CD4-positive, alpha-beta T cell treated with Interleukin-10 for 1 hour (primary cell): ENCODE data around the gene ELF2.
"Not testable (repeated sequence)": the region's sequence is repeated elsewhere in the genome, so short reads cannot be mapped to it uniquely, and the experiment has no call there.

Experiments
- DNase-seq: peaks from one replicate; pipeline ENCODE4 v3.0.0-alpha.2; 2020

ELF2 gene

DNA sequence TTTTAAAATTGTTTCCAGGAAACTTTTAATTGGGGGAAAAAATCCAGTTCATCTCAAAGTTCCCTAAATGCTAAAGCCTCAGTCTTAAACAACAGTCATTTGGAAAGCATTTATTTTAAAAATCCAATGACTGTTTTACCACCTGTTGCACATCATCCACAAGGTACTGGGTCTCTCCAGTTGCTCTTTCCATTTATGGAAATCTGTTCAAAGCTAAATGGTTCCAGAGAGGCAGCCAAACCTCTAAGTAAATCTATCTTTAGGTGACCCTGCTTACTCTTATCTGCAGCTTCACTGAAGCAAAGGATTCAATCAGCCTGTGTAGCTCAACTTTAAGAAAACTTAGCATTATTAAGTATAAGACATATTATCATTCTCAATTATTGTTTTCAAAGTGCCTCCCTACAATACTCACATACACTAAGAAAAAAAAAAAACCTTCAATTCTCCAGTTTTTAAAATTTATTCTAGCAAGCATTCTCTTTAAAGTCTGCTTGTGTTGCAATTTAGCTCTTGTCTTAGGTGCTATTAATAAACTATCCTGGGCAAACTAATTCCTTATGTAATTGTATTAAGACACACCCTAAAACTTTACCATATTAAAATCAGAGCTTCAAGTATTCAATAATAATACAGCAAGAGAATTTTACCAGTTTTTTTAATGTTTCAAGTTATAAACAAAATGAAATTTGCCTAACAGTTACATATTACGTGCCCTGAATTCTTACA lies 100.8 kb downstream of the ELF2 start:
- no peak for DNase-seq

DNA sequence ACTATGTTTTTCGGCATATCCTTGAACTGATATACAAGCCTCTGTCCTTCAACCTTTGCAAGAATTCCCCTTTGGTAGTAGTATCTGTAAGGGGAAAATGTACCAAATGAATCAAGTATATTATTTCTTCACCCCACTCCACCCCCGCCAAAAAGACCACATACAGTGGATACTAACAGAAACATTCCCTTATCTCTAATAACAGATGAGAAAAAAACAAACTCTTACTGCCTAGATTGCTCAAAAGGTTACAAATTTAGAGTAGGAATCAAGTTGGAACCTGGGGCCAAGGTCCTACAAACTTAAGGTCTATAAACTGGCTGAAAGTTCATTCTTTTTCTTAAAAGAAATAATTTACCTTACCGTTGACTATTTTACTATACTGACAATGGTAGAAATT lies 116.4 kb downstream of the ELF2 start:
- no peak for DNase-seq

GRCh38 chr4:139059026-139059425 lies 118.0 kb downstream of the ELF2 start:
- DNase-seq = not testable (repeated sequence)

DNA sequence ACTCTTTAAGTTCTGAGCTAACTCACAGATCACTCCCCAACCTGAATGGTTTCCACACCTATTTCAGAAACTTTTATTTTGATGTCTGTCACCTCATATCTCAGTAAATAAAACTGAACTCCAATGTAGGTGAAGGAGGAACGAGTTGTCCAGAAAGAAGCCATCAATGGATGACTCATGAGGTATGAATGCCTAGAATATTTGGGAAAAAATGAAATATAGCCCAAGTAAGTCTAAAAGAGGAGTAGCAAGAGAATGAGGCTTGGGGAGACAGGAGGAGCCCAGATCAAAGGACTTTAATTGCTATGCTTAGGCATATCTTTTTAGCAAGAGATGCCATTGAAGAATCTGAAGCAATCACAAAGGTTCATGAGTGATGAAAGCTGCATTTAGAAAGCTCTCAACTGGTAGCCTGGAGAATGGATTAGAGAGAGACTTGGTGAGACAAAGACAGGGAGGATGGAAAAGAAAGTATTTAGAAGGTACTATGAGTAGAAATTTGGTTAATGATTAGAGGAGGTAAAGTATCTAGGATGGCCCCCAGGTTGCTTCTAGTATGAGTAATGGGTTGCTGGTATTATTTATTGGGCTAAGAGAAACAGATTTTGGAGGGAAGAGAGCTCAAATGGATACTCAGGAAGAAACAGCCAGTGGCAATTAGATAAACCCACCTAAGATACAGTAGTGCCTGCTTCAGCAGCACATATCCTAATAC lies 122.1 kb downstream of the ELF2 start:
- DNase-seq = no peak

DNA sequence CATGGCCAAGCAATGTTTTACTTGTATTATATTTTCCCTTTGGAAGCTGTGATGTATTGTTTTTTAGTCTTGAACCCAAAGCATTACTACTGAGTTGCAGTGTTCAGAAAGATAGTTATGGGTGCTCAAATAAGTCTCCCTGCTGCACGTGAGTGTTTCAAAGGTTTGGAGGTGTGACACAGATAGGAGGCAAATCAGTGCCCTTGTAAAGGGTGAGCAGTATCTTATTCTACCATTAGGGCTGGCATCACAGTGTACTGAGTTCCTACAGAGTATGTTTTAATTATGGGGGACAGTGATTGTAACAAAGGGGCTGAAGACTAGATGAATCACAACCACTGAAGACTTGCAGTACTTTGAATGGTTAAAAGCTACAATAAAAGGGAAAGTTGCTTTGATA lies 123.1 kb downstream of the ELF2 start:
- DNase-seq = no peak

DNA sequence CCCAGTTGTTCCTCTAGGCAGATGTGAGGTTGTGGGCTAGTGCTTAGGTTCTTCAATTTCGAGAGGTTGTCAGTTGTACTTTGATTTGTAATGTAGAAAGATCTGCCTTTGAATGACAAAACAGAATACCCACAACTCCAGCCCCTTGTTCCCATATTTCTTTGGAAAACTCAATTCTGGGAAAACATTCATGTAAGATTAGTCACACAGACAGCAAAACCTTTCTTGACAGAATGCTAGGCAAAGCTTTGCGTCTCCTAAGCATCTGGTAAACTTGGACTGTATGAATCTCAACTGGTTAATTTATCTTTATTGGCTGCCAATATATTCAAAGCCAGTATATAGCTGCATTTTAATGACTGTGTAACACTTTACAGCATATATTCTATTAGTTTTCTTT lies 126.6 kb downstream of the ELF2 start:
- no peak for DNase-seq

- no peak for DNase-seq
Observed at GRCh38 chr4:139048026-139048425, 129.0 kb downstream of the ELF2 start.

GRCh38 chr4:139044291-139044690 lies 132.7 kb downstream of the ELF2 start:
- no peak for DNase-seq

DNA sequence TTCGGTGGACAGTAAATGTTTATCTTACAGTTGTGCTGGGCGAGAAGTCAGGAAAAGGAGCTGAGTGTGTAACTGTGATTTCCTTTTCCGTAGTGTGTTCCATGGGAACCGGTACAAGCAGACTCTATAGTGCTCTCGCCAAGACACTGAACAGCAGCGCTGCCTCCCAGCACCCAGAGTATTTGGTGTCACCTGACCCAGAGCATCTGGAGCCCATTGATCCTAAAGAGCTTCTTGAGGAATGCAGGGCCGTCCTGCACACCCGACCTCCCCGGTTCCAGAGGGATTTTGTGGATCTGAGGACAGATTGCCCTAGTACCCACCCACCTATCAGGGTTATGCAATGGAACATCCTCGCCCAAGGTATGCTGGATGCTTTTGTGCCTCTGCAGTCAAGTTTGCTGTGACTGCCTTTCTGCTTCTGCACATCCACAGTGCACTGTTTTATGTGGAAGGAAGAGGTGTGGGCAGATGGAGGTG lies 134.0 kb downstream of the ELF2 start:
- no peak for DNase-seq

GRCh38 chr4:139038874-139039443 lies 138.1 kb downstream of the ELF2 start:
- no peak for DNase-seq

DNA sequence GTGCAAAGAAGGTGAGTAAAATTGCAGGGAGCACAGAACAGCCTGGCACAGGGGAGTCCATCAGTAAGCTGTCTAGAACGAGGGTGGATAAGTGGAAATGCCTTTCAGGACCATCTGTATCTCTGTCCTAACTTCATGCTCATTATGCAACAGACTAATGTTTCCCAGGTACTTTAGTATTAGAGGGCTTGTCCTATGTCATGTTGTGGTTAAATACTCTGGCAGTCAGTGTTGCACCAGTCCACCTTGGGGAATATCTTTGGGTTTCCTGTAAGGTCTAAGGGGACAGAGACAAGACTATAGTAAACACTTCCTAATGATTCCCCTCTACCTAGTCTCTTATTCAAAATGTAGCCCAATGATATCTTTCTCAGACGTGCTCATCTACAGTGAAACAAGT lies 140.1 kb downstream of the ELF2 start:
- no peak for DNase-seq

DNA sequence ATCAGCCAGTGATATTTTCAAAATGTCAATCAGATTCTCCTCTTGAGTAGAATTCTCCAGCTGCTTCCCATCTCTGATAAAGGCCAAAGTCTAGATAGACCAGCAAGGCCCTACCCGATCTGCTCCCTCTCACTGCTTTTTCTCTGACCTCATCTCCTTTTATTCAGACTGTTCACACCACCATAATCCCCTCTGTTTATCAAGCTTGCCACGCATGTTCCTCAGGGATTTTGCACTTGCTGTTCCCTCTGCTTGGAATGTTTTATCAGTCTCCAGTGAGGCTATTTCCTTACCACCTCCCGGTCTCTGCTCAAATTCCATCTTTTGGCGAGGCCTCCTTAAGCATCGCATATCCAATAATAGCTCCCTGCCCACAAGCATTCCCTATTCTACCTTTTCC lies 141.4 kb downstream of the ELF2 start:
- DNase-seq = no peak

DNA sequence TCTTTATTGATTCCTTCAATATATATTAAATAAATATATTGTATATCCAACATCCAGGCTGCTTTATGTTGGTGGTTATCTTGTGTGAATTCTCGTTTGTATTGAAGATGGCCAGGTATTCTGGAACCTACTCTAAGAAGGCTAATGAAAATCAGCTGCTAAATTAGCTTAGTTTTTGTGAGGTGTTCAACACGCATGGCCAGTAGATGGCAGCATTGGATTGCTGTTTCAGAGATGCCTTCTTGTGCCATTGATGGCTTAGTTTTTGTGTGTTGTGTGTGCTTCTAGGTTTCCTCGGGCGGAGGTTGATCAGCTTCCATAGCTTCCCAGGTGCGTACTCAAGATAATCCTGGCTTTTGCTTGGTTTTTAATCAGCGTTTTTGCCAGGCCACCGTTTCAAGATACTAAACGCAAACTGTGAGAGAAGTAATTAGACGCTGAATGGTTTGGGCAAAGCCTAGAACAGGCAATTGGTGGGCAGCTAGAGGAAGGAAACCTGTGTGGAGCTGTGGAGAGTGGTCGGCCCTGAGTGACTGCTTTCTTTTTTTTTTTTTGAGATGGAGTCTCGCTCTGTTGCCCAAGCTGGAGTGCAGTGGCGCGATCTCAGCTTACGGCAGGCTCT lies 146.3 kb downstream of the ELF2 start:
- peak; percentile 85 for DNase-seq

GRCh38 chr4:139029866-139030363 lies 147.1 kb downstream of the ELF2 start:
- not testable (repeated sequence) for DNase-seq

DNA sequence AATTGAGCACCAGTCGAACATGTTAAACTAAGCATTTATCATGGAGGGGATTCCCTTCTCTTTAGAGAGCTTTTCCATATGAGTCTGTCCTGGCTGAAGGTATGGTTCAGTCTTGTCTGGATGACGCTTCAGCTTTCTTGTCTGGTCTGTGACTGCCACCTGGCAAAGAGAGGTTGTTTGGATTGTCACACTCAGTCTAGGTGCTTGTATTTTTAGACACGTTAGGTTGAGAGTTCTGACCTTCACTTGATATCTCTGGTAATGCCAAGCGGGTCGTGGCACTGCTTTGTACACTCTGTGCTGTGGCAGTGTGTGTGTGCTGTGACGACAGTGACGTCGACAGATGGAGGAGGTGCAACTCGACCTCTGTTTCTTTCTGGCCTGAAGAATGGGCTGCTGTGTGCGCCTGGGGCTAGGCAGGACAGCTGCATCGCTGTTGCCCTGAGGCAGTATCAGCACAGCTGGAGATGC lies 148.8 kb downstream of the ELF2 start:
- DNase-seq = no peak

- DNase-seq = no peak
Observed at GRCh38 chr4:139027776-139028175, 149.2 kb downstream of the ELF2 start.

- DNase-seq = no peak
Observed at GRCh38 chr4:139025841-139026240, 151.2 kb downstream of the ELF2 start.

DNA sequence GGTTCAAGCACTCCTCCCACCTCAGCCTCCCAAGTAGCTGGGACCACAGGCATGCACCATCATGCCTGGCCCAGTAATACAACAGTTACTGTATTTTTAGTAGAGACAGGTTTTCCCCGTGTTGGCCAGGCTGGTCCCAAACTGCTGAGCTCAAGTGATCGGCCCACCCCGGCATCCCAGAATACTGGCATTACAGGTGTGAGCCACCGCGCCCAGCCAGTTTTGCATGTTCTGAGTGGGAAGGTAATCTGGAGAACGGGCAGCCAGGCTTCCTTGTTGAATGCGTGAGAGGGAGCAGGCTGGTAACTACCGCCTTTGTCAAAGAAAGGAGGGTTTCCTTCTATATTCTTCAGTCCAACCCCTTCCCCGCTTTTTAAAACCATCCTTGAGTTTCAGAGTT lies 152.3 kb downstream of the ELF2 start:
- DNase-seq = no peak

- DNase-seq = no peak
Observed at GRCh38 chr4:139022835-139023234, 154.2 kb downstream of the ELF2 start.

DNA sequence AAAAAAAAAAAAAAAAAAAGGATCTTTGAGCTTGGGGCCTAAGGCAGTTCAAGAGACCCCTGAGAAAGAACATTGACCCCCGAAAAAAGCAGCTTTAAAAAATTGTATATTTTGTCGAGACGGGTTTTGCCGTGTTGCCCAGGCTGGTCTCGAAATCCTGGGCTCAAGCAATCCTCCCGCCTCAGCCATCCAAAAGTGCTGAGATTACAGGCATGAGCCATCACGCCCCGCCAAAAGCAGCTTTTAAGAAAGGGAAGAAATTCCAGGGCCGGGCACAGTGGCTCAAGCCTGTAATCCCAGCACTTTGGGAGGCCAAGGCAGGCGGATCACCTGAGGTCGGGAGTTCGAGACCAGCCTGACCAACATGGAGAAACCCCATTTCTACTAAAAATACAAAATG lies 155.9 kb downstream of the ELF2 start:
- not testable (repeated sequence) for DNase-seq

GRCh38 chr4:139020384-139020783 lies 156.6 kb downstream of the ELF2 start:
- DNase-seq = no peak

DNA sequence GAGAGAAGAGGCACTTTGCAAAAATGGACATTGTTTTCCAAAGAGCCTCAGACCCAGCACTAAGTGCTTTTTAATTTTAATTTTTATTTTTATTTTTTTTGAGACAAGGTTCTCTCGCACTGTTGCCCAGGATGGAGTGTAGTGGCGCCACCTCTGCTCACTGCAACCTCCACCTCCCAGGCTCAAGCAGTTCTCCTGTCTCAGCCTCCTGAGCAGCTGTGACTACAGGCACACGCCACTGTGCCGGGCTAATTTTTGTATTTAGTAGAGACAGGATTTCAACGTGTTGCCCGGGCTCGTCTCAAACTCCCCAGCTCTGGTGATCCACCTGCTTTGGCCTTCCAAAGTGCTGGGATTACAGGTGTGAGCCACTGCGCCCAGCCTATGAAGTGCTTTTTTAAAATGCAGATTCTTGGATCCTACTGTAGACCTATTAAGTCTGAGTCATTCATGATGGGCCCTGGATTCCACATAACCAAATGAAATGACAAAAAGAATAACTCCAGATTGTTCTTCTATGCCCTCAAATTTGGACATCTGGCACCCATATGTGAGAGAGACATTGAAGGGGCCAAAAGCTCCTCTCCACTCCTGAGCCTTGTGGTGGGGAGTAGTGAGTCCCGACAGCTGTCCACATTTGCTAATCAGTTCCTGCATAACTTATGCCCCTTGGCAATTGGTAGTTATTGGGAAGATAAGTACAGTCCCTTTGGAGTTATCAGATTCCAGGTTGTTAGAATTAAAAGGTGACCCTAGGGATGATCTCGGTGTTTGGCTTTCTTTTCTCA lies 157.9 kb downstream of the ELF2 start:
- no peak for DNase-seq

DNA sequence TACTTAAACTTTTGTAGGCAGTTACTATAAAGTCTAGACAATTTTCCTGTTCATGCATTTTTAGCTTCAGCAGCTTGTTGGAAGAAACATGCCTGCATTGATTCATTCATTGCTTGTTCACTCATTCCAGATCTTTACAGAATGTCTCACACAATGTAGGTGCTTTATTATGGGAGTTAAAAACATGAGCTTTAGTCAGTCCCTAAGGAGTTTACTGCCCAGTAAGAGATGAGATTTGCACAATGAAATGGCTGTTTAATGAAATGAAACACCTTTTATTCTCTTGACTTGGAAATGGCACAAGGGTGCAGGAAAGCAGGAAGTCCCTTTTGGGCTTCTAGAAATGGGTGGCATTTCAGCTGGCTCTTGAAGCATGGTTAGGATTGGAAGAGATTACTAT lies 158.5 kb downstream of the ELF2 start:
- DNase-seq = no peak
